Tibial artery (tissue), 4 donors: ENCODE measurements around the gene MDC1.

Source experiments
- DNase-seq, 2 donors: peaks; one replicate each; pipeline ENCODE4 v3.0.0-alpha.2; 2019
- H3K27ac ChIP-seq, 2 donors: fragments of 200-600 bp; sonication (generic) in 1 of 2; 1 replicate in 1 of 2; 2 replicates in 1 of 2; pipeline ENCODE4 v1.5.1; 2018 to 2019; ENCODE audit warnings: mild to moderate bottlenecking in 1 of 2
- H3K27me3 ChIP-seq, 2 donors: fragments of 200-600 bp; sonication (generic) in 1 of 2; one replicate each; pipeline versions ENCODE4 v1.5.1 to v1.6.0; 2016 to 2019
- H3K36me3 ChIP-seq, 3 donors: fragments of 200-600 bp; sonication (generic) in 2 of 3; one replicate each; pipeline ENCODE4 v1.5.1; 2016 to 2019; ENCODE audit warnings: mild to moderate bottlenecking in 2 of 3
- H3K4me1 ChIP-seq, 4 donors: fragments of 200-600 bp; sonication (generic) in 2 of 4; 1 replicate in 3 of 4; 2 replicates in 1 of 4; pipeline ENCODE4 v1.5.1; 2016 to 2019
- H3K4me3 ChIP-seq, 2 donors: fragments of 200-600 bp; sonication (generic) in 1 of 2; 1 replicate in 1 of 2; 2 replicates in 1 of 2; pipeline ENCODE4 v1.5.1; 2018 to 2019; ENCODE audit warnings: mild to moderate bottlenecking in 2 of 2
- H3K9me3 ChIP-seq, 3 donors: fragments of 200-600 bp; sonication (generic) in 1 of 3; one replicate each; pipeline ENCODE4 v1.5.1; 2016 to 2019
- CTCF ChIP-seq, 2 experiments: fragments of 200-600 bp in 1 of 2; fragments of 450-650 bp in 1 of 2; IDR thresholded peaks; one replicate each; pipeline ENCODE4 v1.5.1; 2017 to 2019; ENCODE audit warnings: antibody characterized with exemption in 2 of 2, mild to moderate bottlenecking in 1 of 2, moderate library complexity in 1 of 2
- intact Hi-C: fragments of 100-400 bp; cut with DNase I; formaldehyde crosslinking; loops from one replicate; pipeline ENCODE4 v1.15.0; 2023; ENCODE audit warnings: low total_unique reads

The MDC1 gene

GRCh38 chr6:30689985-30690384 is 27.1 kb downstream of the MDC1 start:
- TF ChIP-seq CTCF (IDR thresholded peaks at IDR 0.05): no peak
- H3K36me3 ChIP-seq: no peaks in the 10 kb centered on the region
- no peaks in the 10 kb centered on the region for H3K9me3 ChIP-seq
- H3K27me3 ChIP-seq: no peaks in the 10 kb centered on the region
- intact Hi-C loops: loop anchor here (2.0 kb wide), 1 partner anchor 27 kb away; the partner anchor contains the start of gene MDC1
- peak in 1 of 2 donors; percentile 63 for DNase-seq
- H3K4me3 ChIP-seq: peak overlapping the region; percentile 61 to 69
- peak overlapping the region; percentile 94 to 100 for H3K27ac ChIP-seq
- H3K4me1 ChIP-seq: peaks cover 0 to 57% (median 36%) of the 10 kb centered on the region in 4 donors

- H3K27me3 ChIP-seq: no peaks in the 10 kb centered on the region
- peak overlapping the region; percentile 94 to 100 for H3K27ac ChIP-seq
- H3K9me3 ChIP-seq: no peaks in the 10 kb centered on the region
- H3K4me1 ChIP-seq: peaks cover 0 to 62% (median 36%) of the 10 kb centered on the region in 4 donors
- no peak overlapping the region for H3K4me3 ChIP-seq
- no peak for TF ChIP-seq CTCF (IDR thresholded peaks at IDR 0.05)
- peak in 1 of 2 donors; percentile 57 for DNase-seq
- intact Hi-C loops: no loop called here
- H3K36me3 ChIP-seq: no peaks in the 10 kb centered on the region
Measured at GRCh38 chr6:30689022-30689865, 27.8 kb downstream of the MDC1 start.

- DNase-seq: peak in 1 of 2 donors; percentile 59
- Histone ChIP-seq H3K27me3 (no peaks in the 10 kb centered on the region), H3K36me3 (no peaks in the 10 kb centered on the region), H3K4me1 (peaks cover 0 to 67% (median 39%) of the 10 kb centered on the region in 4 donors), H3K9me3 (no peaks in the 10 kb centered on the region), H3K4me3 (peak overlapping the region; percentile 64 to 90), H3K27ac (peak overlapping the region; percentile 94 to 100)
- intact Hi-C loops: no loop called here
- no peak for TF ChIP-seq CTCF (IDR thresholded peaks at IDR 0.05)
Measured at GRCh38 chr6:30688569-30688968, 28.5 kb downstream of the MDC1 start.

GRCh38 chr6:30687659-30688431 is 29.2 kb downstream of the MDC1 start:
- Histone ChIP-seq H3K36me3 (no peaks in the 10 kb centered on the region), H3K9me3 (no peaks in the 10 kb centered on the region), H3K27ac (peak overlapping the region; percentile 94 to 100), H3K4me3 (peak overlapping the region; percentile 64 to 90), H3K4me1 (peaks cover 0 to 75% (median 47%) of the 10 kb centered on the region in 4 donors), H3K27me3 (no peaks in the 10 kb centered on the region)
- intact Hi-C loops: no loop called here
- TF ChIP-seq CTCF (IDR thresholded peaks at IDR 0.05): peak; percentile 24 to 33
- peak; percentile 55 to 81 for DNase-seq

GRCh38 chr6:30686908-30687658 is 30.0 kb downstream of the MDC1 start:
- H3K36me3 ChIP-seq: no peaks in the 10 kb centered on the region
- no peak for TF ChIP-seq CTCF (IDR thresholded peaks at IDR 0.05)
- peak overlapping the region; percentile 64 to 90 for H3K4me3 ChIP-seq
- peaks cover 0 to 82% (median 51%) of the 10 kb centered on the region in 4 donors for H3K4me1 ChIP-seq
- DNase-seq: peak; percentile 96 to 99
- H3K27me3 ChIP-seq: no peaks in the 10 kb centered on the region
- H3K9me3 ChIP-seq: no peaks in the 10 kb centered on the region
- intact Hi-C loops: no loop called here
- H3K27ac ChIP-seq: peak overlapping the region; percentile 94 to 100
